DND-41 (cell line): ENCODE data around the gene SLX4.

Experiments used
- ATAC-seq: fragments of 200-7000 bp; cut with Tn5 transposase; 3 replicates; pipeline ENCODE4 v1.9.1; 2021; ENCODE audit warnings: low read depth; ENCODE audit not compliant: insufficient read depth
- DNase-seq: peaks from one replicate; pipeline ENCODE4 v3.0.0-alpha.2; 2020
- H2AFZ ChIP-seq: 2 replicates; pipeline ENCODE4 v1.6.0; 2012; ENCODE audit warnings: low read depth, low read length
- H3K27ac ChIP-seq: 2 replicates; pipeline ENCODE4 v1.5.1; 2012; ENCODE audit warnings: low read length, inconsistent platforms
- H3K27me3 ChIP-seq: fragments of 200-600 bp; sonication (generic); 2 replicates; pipeline ENCODE4 v1.6.0; 2012; ENCODE audit warnings: low read length, mild to moderate bottlenecking, inconsistent platforms; ENCODE audit not compliant: insufficient read depth, poor library complexity
- H3K36me3 ChIP-seq: 2 replicates; pipeline ENCODE4 v1.5.1; 2012; ENCODE audit warnings: low read length, inconsistent platforms; ENCODE audit not compliant: insufficient read depth
- H3K4me1 ChIP-seq: 2 replicates; pipeline ENCODE4 v1.5.1; 2012; ENCODE audit warnings: mild to moderate bottlenecking, low read length; ENCODE audit not compliant: insufficient read depth
- H3K4me2 ChIP-seq: 2 replicates; pipeline ENCODE4 v1.6.0; 2012; ENCODE audit warnings: mild to moderate bottlenecking, moderate library complexity, low read length, inconsistent platforms; ENCODE audit not compliant: insufficient read depth
- H3K4me3 ChIP-seq, 2 experiments: fragments of 200-600 bp in 1 of 2; shearing (Covaris generic) in 1 of 2; 2 replicates each; pipeline ENCODE4 v1.5.1; 2012 to 2016; ENCODE audit warnings: inconsistent platforms in 2 of 2, low read length in 2 of 2, mild to moderate bottlenecking in 2 of 2, low read depth in 1 of 2, moderate library complexity in 1 of 2
- H3K79me2 ChIP-seq: 2 replicates; pipeline ENCODE4 v1.6.0; 2012; ENCODE audit warnings: low read length, inconsistent platforms; ENCODE audit not compliant: insufficient read depth
- H3K9ac ChIP-seq: 2 replicates; pipeline ENCODE4 v1.6.0; 2012; ENCODE audit warnings: low read depth, mild to moderate bottlenecking, inconsistent platforms, low read length, moderate library complexity
- H3K9me3 ChIP-seq: 2 replicates; pipeline ENCODE4 v1.5.1; 2012; ENCODE audit warnings: low read length, moderate library complexity, mild to moderate bottlenecking, inconsistent platforms; ENCODE audit not compliant: insufficient read depth, severe bottlenecking
- H4K20me1 ChIP-seq: 2 replicates; pipeline ENCODE4 v1.6.0; 2012; ENCODE audit warnings: low read length; ENCODE audit not compliant: insufficient read depth
- CTCF ChIP-seq: IDR thresholded peaks from 2 replicates; pipeline ENCODE4 v1.5.1; 2012; ENCODE audit warnings: borderline replicate concordance, low read length, moderate library complexity, mild to moderate bottlenecking; ENCODE audit not compliant: poor library complexity, severe bottlenecking; ENCODE audit errors: extremely low read depth
- EZH2 ChIP-seq: IDR thresholded peaks from 3 replicates; pipeline ENCODE4 v1.6.1; 2012; ENCODE audit warnings: borderline replicate concordance, low read depth, mild to moderate bottlenecking, moderate library complexity, low read length, inconsistent platforms; ENCODE audit not compliant: severe bottlenecking

SLX4 gene

DNA sequence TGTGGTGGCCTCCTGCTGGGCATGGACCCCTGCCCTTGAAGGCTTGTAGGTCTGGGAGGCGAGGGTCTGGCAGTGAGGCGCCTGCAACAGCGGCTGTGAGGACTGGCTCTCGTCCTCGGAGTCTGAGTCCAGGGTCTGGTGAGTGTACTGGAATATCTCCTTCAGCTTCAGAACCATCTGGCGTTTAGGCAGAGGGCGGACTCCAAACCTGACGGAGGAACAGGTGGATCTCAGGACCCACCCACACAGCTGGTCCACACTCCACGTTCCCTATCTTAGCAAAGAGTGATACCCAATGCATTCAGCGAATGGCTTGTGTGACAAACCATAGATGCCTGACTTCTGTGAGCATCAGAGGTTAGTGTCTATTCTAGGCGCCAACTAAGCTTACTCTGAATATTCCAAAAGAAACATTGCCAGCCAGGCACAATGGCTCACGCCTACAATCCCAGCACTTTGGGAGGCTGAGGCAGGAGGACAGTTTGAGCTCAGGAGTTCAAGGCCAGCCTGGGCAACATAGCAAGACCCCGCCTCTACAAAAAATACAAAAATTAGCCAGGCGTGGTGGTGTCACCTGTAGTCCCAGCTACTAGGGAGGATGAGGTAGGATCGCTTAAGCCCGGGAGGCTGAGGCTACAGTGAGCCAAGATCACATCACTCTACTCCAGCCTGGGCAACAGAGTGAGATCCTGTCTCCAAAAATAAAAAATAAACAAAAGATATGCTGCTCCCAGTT lies 27.9 kb downstream of the SLX4 start:
- H3K4me1 ChIP-seq: peaks cover 16% of the 10 kb centered on the region
- H3K27me3 ChIP-seq: no peaks in the 10 kb centered on the region
- ATAC-seq (no peak), DNase-seq (no peak)
- TF ChIP-seq EZH2 (no peak), CTCF (no peak)
- H3K79me2 ChIP-seq: no peaks in the 10 kb centered on the region
- H3K27ac ChIP-seq: no peak overlapping the region
- peaks cover 21% of the 10 kb centered on the region for H3K36me3 ChIP-seq
- no peaks in the 10 kb centered on the region for H3K9me3 ChIP-seq
- H2AFZ ChIP-seq: no peak overlapping the region
- no peak overlapping the region for H3K4me3 ChIP-seq
- H3K4me2 ChIP-seq: no peak overlapping the region
- H3K9ac ChIP-seq: no peak overlapping the region
- H4K20me1 ChIP-seq: peaks cover 2% of the 10 kb centered on the region; the same call in 1 of the 2 replicates

DNA sequence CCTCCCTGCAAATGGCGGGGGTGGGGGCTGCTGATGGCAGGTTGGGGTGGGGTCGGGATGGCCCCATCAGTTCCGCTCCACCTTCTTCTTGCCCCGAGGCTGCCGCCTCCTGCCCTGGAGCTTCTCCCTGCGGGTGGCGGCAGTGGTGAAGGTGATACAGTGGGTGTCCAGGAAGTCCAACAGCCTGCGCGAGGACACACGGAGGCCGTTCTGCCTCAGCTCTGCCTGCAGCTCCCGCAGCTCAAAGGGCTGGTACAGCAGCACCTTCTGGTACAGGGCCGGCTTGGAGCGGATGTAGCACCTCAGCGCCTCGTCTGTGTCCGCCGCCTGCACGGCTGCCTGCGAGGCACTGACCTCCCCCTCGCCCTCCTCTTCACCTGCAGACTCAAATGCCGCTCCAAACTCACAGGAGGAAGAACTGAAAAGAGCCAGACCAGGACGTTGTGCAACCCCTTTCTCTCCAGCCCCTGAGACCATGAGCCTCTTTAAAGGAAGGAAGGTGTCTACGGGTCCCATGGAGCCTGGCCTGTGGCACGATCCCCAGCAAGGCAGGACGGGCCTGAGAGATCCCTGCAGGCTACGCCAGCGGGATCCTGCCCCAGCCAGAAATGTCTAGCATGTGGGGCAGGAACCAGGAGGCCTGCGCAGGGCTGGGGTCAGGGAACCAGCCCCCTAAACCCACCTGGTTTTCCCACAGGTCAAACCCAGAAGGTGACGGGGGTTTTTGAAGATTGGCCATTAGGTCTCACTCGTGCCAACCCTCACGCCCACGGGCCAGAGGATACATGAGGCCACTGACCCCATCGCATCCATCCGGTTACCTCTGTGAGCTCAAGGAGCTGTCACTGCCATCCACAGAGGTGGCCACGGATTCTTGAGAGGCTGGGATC lies 28.9 kb downstream of the SLX4 start:
- Histone ChIP-seq H3K27me3 (no peaks in the 10 kb centered on the region), H3K36me3 (peaks cover 20% of the 10 kb centered on the region), H2AFZ (no peak overlapping the region), H3K4me2 (no peak overlapping the region), H3K4me1 (peaks cover 26% of the 10 kb centered on the region), H3K4me3 (no peak overlapping the region), H4K20me1 (peaks cover 2% of the 10 kb centered on the region; the same call in 1 of the 2 replicates), H3K79me2 (no peaks in the 10 kb centered on the region), H3K9me3 (no peaks in the 10 kb centered on the region), H3K27ac (no peak overlapping the region), H3K9ac (no peak overlapping the region)
- DNase-seq: no peak
- TF ChIP-seq EZH2 (no peak), CTCF (no peak)
- ATAC-seq: no peak

- Histone ChIP-seq H3K79me2 (peaks cover 8% of the 10 kb centered on the region), H3K9me3 (no peaks in the 10 kb centered on the region), H3K36me3 (peaks cover 20% of the 10 kb centered on the region), H3K27me3 (no peaks in the 10 kb centered on the region), H3K4me3 (no peak overlapping the region), H3K4me2 (no peak overlapping the region), H4K20me1 (peaks cover 2% of the 10 kb centered on the region; the same call in 1 of the 2 replicates), H2AFZ (no peak overlapping the region), H3K4me1 (peaks cover 37% of the 10 kb centered on the region), H3K9ac (no peak overlapping the region), H3K27ac (no peak overlapping the region)
- TF ChIP-seq CTCF (no peak), EZH2 (no peak)
- no peak for ATAC-seq
- no peak for DNase-seq
Measured at GRCh38 chr16:3581392-3581791, 30.0 kb downstream of the SLX4 start.
